HG03066 (cell line): ENCODE results near the gene EOLA2.
"Not testable (repeated sequence)": the region's sequence is repeated elsewhere in the genome, so short reads cannot be mapped to it uniquely, and the experiment has no call there.

ENCODE experiments used
- ATAC-seq: cut with Tn5 transposase; IDR thresholded peaks from one replicate; pipeline ENCODE4 v1.9.1; 2021; ENCODE audit warnings: low read depth; ENCODE audit not compliant: unreplicated experiment

EOLA2 gene

DNA sequence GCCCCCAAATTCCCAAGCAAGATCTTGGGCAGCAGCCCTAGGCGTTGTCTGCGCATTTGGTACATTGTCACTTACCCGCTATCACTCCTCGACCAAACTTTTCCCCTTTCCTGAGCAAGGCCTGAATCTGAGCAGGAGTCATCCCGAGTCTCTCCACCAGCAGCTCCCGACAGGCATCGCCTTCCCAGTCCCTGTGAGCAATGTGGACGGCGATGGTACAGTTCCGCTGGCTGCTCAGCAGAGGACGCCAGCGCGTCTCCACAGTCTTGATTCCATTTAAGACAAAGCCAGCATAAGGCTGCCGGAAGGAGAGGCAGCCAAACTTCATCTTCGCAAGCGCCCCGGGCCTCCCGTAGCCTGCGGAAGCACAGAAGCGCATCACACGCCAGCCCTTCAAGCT is 4.7 kb downstream of the EOLA2 start:
- ATAC-seq = not testable (repeated sequence)

GRCh38 chrX:149932970-149933369 is 5.3 kb downstream of the EOLA2 start:
- not testable (repeated sequence) for ATAC-seq

DNA sequence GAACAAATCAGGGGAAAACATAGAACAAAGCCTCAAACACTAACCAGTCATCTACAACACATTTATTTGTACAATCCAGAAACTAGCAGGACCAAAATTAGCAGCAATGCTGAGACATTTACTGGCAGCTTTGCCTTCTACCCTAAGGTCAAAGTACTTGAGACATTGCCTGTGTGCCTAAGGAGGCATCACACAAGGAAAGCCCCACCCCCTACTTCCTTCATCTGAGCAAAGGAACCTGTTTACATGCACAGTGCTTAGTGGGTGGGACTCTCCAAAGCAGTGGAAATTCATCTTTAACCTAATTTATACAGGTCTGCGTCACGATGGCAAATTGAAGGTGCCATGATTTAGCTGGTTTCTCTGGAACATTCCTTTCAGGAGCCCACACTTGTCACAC is 6.1 kb downstream of the EOLA2 start:
- ATAC-seq = not testable (repeated sequence)

DNA sequence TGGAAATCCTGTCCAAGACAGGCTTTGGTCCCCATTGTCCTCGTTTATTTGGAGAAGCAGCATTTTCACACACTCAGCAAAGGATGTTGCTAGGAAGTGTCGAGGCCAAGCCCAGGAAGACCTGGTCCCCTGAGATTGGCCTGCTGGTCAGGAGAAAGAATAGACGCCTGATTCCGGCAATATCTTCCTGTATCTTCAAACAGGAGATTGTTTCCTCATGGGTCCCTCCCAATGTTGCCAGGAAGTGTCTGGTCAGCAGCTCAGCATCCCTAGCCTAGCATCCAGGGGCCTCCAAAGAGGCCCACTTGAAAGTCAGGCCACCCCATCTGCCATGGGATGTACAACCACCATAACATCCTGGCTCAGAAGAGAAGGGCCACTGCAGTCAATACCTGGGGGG is 6.9 kb downstream of the EOLA2 start:
- ATAC-seq = not testable (repeated sequence)

GRCh38 chrX:149929400-149929799 is 8.9 kb downstream of the EOLA2 start, which contains the start of gene HSFX4:
Gene HSFX4, plus strand, starts transcription at chrX:149929573. Its CDS starts 72 bp downstream, at chrX:149929645.
- ATAC-seq = not testable (repeated sequence)

DNA sequence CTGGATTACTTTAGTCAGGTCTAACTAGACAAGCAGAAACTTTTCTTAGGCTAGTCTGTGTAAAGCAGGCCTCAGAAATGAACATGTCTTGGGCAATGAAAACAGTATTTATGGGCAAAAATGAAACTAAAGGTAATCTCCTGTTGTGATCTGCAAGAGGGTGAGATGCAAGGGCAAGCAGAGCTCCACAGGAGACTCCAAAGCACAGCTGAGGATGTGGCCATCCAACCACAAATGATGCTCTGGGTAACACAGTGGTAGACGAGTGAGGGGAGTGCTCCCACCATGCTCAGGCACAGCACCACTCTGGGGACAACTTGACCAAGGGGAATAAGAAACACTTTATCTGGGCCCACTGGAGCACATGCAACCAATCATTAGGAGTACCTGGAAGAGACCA is 9.7 kb downstream of the EOLA2 start:
- ATAC-seq = not testable (repeated sequence)

DNA sequence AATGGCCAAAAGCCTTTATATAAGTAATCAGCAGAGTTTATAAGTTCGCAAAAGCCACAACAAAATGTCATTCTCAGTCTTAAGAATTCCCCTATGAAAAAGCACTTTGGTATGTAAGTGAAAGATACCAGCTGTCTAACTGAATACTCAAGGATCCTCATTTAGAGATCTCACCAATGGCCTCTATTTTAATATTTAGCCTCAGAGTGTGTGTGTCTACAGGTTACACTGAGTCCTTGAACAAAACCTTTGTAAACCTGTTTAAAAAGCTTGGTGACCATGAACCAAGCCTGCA is 10.4 kb downstream of the EOLA2 start:
- ATAC-seq = not testable (repeated sequence)

GRCh38 chrX:149927245-149927963 is 10.9 kb downstream of the EOLA2 start:
- ATAC-seq = not testable (repeated sequence)

- ATAC-seq = not testable (repeated sequence)
These were observed 13.9 kb downstream of the EOLA2 start for GRCh38 chrX:149924434-149924833.

DNA sequence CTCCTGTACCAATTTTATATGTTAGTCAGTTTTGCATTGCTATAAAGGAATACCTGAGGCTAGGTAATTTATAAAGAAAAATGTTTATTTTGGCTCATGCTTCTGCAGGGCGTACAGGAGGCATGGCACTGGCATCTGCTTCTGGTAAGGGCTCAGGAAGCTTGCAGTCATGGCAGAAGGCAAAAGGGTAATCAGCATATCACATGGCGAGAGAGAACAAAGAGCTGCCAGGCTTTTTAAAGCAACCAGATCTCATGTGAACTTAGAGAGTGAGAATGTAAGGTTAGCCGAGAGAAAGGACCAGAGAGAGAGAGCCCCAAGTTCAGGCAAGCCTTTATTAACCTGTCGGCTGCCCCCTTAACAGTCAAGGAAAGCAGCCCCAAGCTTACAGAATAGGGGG is 14.5 kb downstream of the EOLA2 start:
- ATAC-seq = not testable (repeated sequence)

- ATAC-seq = no peak
These were observed 21.4 kb downstream of the EOLA2 start for GRCh38 chrX:149916745-149917392.

GRCh38 chrX:149910178-149910695 is 28.1 kb downstream of the EOLA2 start:
- no peak for ATAC-seq

- ATAC-seq = no peak
These were observed 28.7 kb downstream of the EOLA2 start for GRCh38 chrX:149909324-149910177.

DNA sequence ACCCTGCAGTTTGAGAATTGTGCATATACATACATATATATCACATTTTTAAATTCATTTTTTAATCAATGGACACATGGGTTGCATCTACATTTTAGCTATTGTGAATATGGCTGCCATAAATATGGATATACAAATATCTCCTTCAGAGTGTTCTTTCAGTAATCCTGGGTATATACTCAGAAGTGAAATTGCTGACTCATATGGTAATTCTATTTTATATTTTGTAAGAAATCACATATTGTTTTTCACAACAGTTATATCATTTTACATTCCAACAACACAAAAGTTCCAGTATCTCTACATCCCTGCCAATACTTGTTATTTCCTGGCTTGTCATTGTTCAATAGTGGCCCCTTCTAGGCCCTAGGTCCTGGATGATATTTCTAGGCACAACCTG is 29.6 kb downstream of the EOLA2 start:
- ATAC-seq = no peak

GRCh38 chrX:149908308-149908707 is 30.0 kb downstream of the EOLA2 start:
- peak; percentile 48 for ATAC-seq

- peak; percentile 87 for ATAC-seq
These were observed 34.2 kb downstream of the EOLA2 start for GRCh38 chrX:149903889-149904748.

DNA sequence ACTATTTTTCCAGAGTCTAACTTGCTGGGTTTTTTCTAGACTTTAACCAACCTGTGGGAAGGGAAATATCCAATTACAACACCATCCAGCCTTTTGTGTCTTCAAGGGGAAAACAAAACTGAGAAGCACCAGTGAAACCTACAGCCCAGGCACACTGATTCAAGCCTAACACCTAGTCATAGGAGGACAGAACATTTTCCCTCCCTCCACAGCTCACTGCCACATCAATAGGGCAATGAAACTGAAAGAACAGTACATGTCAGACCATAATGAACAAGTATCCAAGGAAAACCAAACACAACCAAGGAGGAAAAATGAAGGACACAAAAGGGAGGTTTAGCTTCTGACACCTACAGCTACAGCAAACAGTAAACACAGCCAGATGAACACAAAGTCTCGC is 39.7 kb downstream of the EOLA2 start:
- ATAC-seq = no peak

DNA sequence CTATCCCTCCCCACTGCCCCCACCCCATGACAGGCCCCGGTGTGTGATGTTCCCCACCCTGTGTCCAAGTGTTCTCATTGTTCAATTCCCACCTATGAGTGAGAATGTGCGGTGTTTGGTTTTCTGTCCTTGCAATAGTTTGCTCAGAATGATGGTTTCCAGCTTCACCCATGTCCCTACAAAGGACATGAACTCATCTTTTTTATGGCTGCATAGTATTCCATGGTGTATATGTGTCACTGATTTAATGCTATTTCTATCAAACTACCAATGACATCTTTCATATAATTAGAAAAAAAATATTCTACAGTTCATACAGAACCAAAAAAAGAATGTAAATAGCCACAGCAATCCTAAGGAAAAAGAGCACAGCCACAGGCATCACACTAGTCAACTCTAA is 47.5 kb downstream of the EOLA2 start:
- ATAC-seq = not testable (repeated sequence)
